H9 (cell line): ENCODE measurements around the gene ABCG1. TPM values are rescaled to one million over a fixed set of nuclear protein-coding genes. Genes with fewer than 3 reads are reported as not detected.
A peak's percentile ranks its signal among the peaks of the same experiment; 100 is the strongest.

ENCODE experiments used
- DNase-seq: peaks from one replicate; pipeline ENCODE4 v3.0.0-alpha.2; 2017
- H2AFZ ChIP-seq: one replicate; pipeline ENCODE4 v1.6.1; 2013; ENCODE audit warnings: mild to moderate bottlenecking, low read length, control low read depth, moderate library complexity
- H2AK5ac ChIP-seq: 2 replicates; pipeline ENCODE4 v1.6.1; 2013; ENCODE audit warnings: low read length, control low read depth, mixed read lengths; ENCODE audit not compliant: insufficient read length
- H2BK120ac ChIP-seq: one replicate; pipeline ENCODE4 v1.6.1; 2013; ENCODE audit warnings: low read depth, mild to moderate bottlenecking, low read length, control low read depth, inconsistent platforms; ENCODE audit not compliant: poor library complexity, severe bottlenecking
- H2BK12ac ChIP-seq: 2 replicates; pipeline ENCODE4 v1.6.1; 2013; ENCODE audit warnings: low read length, control low read depth, mixed read lengths, low read depth; ENCODE audit not compliant: insufficient read length
- H2BK15ac ChIP-seq: 2 replicates; pipeline ENCODE4 v1.6.1; 2013; ENCODE audit warnings: low read depth, low read length, control low read depth
- H2BK20ac ChIP-seq: one replicate; pipeline ENCODE4 v1.6.1; 2013; ENCODE audit warnings: low read depth, mild to moderate bottlenecking, low read length, control low read depth, inconsistent platforms; ENCODE audit not compliant: poor library complexity, severe bottlenecking
- H2BK5ac ChIP-seq: 2 replicates; pipeline ENCODE4 v1.6.1; 2013; ENCODE audit warnings: low read length, control low read depth, mixed read lengths; ENCODE audit not compliant: insufficient read length
- H3K14ac ChIP-seq: 2 replicates; pipeline ENCODE4 v1.6.1; 2013; ENCODE audit warnings: low read length, control low read depth; ENCODE audit not compliant: insufficient read depth
- H3K18ac ChIP-seq: 2 replicates; pipeline ENCODE4 v1.6.1; 2013; ENCODE audit warnings: low read depth, mild to moderate bottlenecking, mixed read lengths, low read length, control low read depth; ENCODE audit not compliant: insufficient read length
- H3K23ac ChIP-seq: 2 replicates; pipeline ENCODE4 v1.6.1; 2013; ENCODE audit warnings: low read length, control low read depth, mixed read lengths, low read depth; ENCODE audit not compliant: insufficient read length
- H3K23me2 ChIP-seq: 2 replicates; pipeline ENCODE4 v1.6.1; 2013; ENCODE audit warnings: low read depth, mild to moderate bottlenecking, mixed read lengths, low read length, control low read depth; ENCODE audit not compliant: insufficient read length, poor library complexity, severe bottlenecking
- H3K27ac ChIP-seq: 2 replicates; pipeline ENCODE4 v1.5.1; 2013; ENCODE audit warnings: low read length, control low read depth, mixed read lengths, low read depth; ENCODE audit not compliant: insufficient read length
- H3K27me3 ChIP-seq: 2 replicates; pipeline ENCODE4 v1.6.1; 2013; ENCODE audit warnings: low read length, control low read depth, inconsistent platforms; ENCODE audit not compliant: insufficient read depth
- H3K4ac ChIP-seq: 2 replicates; pipeline ENCODE4 v1.6.1; 2013; ENCODE audit warnings: low read depth, mild to moderate bottlenecking, control low read depth, inconsistent platforms, low read length, moderate library complexity
- H3K4me1 ChIP-seq: 2 replicates; pipeline ENCODE4 v1.6.1; 2013; ENCODE audit warnings: low read length, control low read depth, inconsistent platforms; ENCODE audit not compliant: insufficient read depth
- H3K4me2 ChIP-seq: 2 replicates; pipeline ENCODE4 v1.6.1; 2013; ENCODE audit warnings: low read length, control low read depth, mixed read lengths; ENCODE audit not compliant: insufficient read length, insufficient read depth
- H3K56ac ChIP-seq: 2 replicates; pipeline ENCODE4 v1.6.1; 2013; ENCODE audit warnings: low read depth, mild to moderate bottlenecking, mixed read lengths, low read length, control low read depth; ENCODE audit not compliant: insufficient read length
- H3K79me1 ChIP-seq: 2 replicates; pipeline ENCODE4 v1.6.1; 2013; ENCODE audit warnings: low read depth, mild to moderate bottlenecking, moderate library complexity, low read length, control low read depth, inconsistent platforms; ENCODE audit not compliant: insufficient read depth, poor library complexity, severe bottlenecking
- H3K79me2 ChIP-seq: 2 replicates; pipeline ENCODE4 v1.6.1; 2013; ENCODE audit warnings: low read length, control low read depth, inconsistent platforms; ENCODE audit not compliant: insufficient read depth
- H3K9ac ChIP-seq: 2 replicates; pipeline ENCODE4 v1.6.1; 2013; ENCODE audit warnings: low read length, control low read depth, mixed read lengths; ENCODE audit not compliant: insufficient read length; ENCODE audit errors: extremely low read depth
- H3K9me3 ChIP-seq: one replicate; pipeline ENCODE4 v1.6.1; 2013; ENCODE audit warnings: low read depth, low read length, inconsistent platforms; ENCODE audit not compliant: control insufficient read depth
- H3T11ph ChIP-seq: one replicate; pipeline ENCODE4 v1.6.1; 2013; ENCODE audit warnings: mild to moderate bottlenecking, low read length, control low read depth, inconsistent platforms
- H4K20me1 ChIP-seq: one replicate; pipeline ENCODE4 v1.6.1; 2013; ENCODE audit not compliant: control insufficient read depth, insufficient read length, insufficient read depth
- H4K5ac ChIP-seq: 2 replicates; pipeline ENCODE4 v1.6.1; 2013; ENCODE audit warnings: low read depth, mild to moderate bottlenecking, mixed read lengths, low read length, control low read depth; ENCODE audit not compliant: insufficient read length
- H4K8ac ChIP-seq: replicated peaks from 2 replicates; pipeline ENCODE4 v1.6.1; 2013; ENCODE audit warnings: low read length, control low read depth, mixed read lengths, low read depth; ENCODE audit not compliant: insufficient read length
- H4K91ac ChIP-seq: 2 replicates; pipeline ENCODE4 v1.6.1; 2013; ENCODE audit warnings: low read depth, mild to moderate bottlenecking, moderate library complexity, mixed read lengths, low read length, control low read depth; ENCODE audit not compliant: insufficient read length
- H3K27ac Mint-ChIP-seq, 3 experiments: 2 replicates in 2 of 3; 3 replicates in 1 of 3; pipeline ENCODE4 v1.8.0; 2020 to 2021; ENCODE audit warnings: mixed read lengths in 3 of 3, mild to moderate bottlenecking in 1 of 3, moderate library complexity in 1 of 3
- H3K27me3 Mint-ChIP-seq: 2 replicates; pipeline ENCODE4 v1.8.0; 2021; ENCODE audit warnings: low read depth, mild to moderate bottlenecking, moderate library complexity, mixed read lengths
- H3K36me3 Mint-ChIP-seq, 3 experiments: 2 replicates in 2 of 3; 3 replicates in 1 of 3; pipeline ENCODE4 v1.8.0; 2020 to 2021; ENCODE audit warnings: low read depth in 3 of 3, mixed read lengths in 3 of 3; ENCODE audit not compliant: insufficient read depth in 1 of 3
- H3K4me1 Mint-ChIP-seq, 2 experiments: 2 replicates each; pipeline ENCODE4 v1.8.0; 2020; ENCODE audit warnings: mixed read lengths in 2 of 2
- H3K4me3 Mint-ChIP-seq, 2 experiments: 2 replicates in 1 of 2; 3 replicates in 1 of 2; pipeline ENCODE4 v1.8.0; 2020 to 2021; ENCODE audit warnings: mild to moderate bottlenecking in 2 of 2, mixed read lengths in 2 of 2, moderate library complexity in 1 of 2
- H3K9me3 Mint-ChIP-seq, 2 experiments: 2 replicates in 1 of 2; 3 replicates in 1 of 2; pipeline ENCODE4 v1.8.0; 2020; ENCODE audit warnings: mild to moderate bottlenecking in 2 of 2, mixed read lengths in 2 of 2, moderate library complexity in 1 of 2
- CTCF ChIP-seq: fragments of 200-600 bp; sonication (generic); conservative IDR thresholded peaks from 3 replicates; pipeline ENCODE4 v1.8.0; 2021; ENCODE audit warnings: antibody characterized with exemption, mild to moderate bottlenecking
- WGBS: extraction: QIAGEN DNeasy Blood & Tissue Kit; methylation state at CpG from one replicate; pipeline ENCODE4 v1.1.7; 2013; ENCODE audit warnings: missing lambda C conversion rate, low lambda C conversion rate, mixed read lengths; ENCODE audit not compliant: insufficient read length; ENCODE audit errors: extremely low coverage; 5-methylcytosine and 5-hydroxymethylcytosine counted together
- total RNA-seq: library from RNA; stranded (reverse); gene quantifications from 2 replicates; pipeline ENCODE4 v1.2.1, GENCODE V29; 2021

The ABCG1 gene
- total RNA-seq, 1 experiment from 2014 or later, result 0.83 TPM

- 0 out of 7 replicates have a peak overlapping the region, but pooled peaks of 1 of the 3 experiments have one; percentile 70 for H3K27ac Mint-ChIP-seq
Measured at GRCh38 chr21:42261829-42262200, 42.9 kb downstream of the ABCG1 start.

More at GRCh38 chr21:42261829-42262200, 42.9 kb downstream of the ABCG1 start:
- H3K79me2 ChIP-seq, result no peaks in the 10 kb centered on the region
- Mint-ChIP-seq H3K9me3 (no peaks in the 10 kb centered on the region; a peak in 1 of 5 replicates), H3K4me3 (no peak overlapping the region), H3K36me3 (no peaks in the 10 kb centered on the region), H3K4me1 (peaks cover 25 to 43% of the 10 kb centered on the region in 2 experiments), H3K27me3 (peaks cover 8% of the 10 kb centered on the region)
- no peak overlapping the region for H3K9ac ChIP-seq
- no peak overlapping the region for H2AK5ac ChIP-seq
- H4K5ac ChIP-seq, result no peak overlapping the region
- no peaks in the 10 kb centered on the region for H3K27me3 ChIP-seq
- H3K9me3 ChIP-seq, result no peaks in the 10 kb centered on the region
- H3K4me2 ChIP-seq, result no peak overlapping the region
- H3K27ac ChIP-seq, result no peak overlapping the region
- no peak for TF ChIP-seq CTCF
- H3K56ac ChIP-seq, result no peak overlapping the region
- H4K91ac ChIP-seq, result no peak overlapping the region
- no peak overlapping the region for H2BK20ac ChIP-seq
- H3K23me2 ChIP-seq, result no peaks in the 10 kb centered on the region
- H2BK5ac ChIP-seq, result no peak overlapping the region
- no peaks in the 10 kb centered on the region for H3K79me1 ChIP-seq
- no peak overlapping the region for H2BK120ac ChIP-seq
- no peak overlapping the region for H3K23ac ChIP-seq
- no peak overlapping the region for H4K8ac ChIP-seq
- H2BK15ac ChIP-seq, result no peak overlapping the region
- no peak overlapping the region for H3T11ph ChIP-seq
- WGBS, result no CpG with 5 or more reads among the region's 7 CpGs
- no peak overlapping the region for H3K14ac ChIP-seq
- no peak for DNase-seq
- H2AFZ ChIP-seq, result no peak overlapping the region
- H2BK12ac ChIP-seq, result no peak overlapping the region
- peaks cover 2% of the 10 kb centered on the region; the same call in 1 of the 2 replicates for H3K4me1 ChIP-seq
- no peak overlapping the region for H3K18ac ChIP-seq
- no peak overlapping the region for H3K4ac ChIP-seq
- no peaks in the 10 kb centered on the region for H4K20me1 ChIP-seq
